COLO829 (cell line): ENCODE data around the gene LBH.

Experiments
- DNase-seq: peaks from one replicate; pipeline ENCODE4 v3.0.0; 2012; ENCODE audit warnings: low spot score

LBH gene

DNA sequence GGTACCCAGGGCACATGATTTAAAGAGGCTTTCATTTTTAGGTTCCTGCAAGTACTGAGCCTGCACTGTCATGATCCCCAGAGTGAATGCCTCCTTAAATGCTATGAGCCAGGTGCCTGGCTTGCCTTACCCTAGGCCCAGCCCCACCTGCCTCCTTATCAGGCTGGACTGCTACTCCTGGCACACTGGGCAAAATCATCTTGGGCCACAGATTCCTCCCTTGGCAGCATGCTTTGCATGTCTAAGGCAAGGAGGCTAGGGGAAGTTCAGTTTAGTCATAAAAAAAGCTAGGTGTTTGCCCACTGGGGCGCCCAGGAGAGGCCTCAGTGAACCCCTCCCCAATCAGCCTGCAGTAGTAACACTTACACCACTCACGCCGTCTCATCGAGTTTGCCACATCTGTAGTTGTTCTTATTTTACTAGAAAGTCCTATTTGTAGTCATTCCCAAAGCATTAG lies 45.1 kb downstream of the LBH start:
- DNase-seq: no peak

DNA sequence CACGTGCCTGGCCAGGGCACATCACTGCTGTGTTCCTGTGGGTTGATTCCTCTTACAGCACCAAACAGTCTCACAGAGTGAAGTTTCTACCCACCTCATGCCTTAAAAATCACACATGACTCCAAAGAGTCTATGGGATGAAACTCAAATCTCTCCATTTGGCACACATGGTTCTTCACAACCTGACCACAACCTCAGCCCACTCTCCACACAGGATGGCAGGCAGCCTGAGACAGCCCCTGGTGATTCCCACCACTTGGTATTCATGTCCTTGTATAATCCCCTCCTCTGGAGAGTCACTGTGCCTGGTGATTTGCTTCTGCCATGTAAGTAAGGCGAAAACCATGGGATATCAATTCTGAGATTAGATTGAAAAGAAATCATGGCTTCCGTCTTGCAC lies 46.2 kb downstream of the LBH start:
- no peak for DNase-seq

DNA sequence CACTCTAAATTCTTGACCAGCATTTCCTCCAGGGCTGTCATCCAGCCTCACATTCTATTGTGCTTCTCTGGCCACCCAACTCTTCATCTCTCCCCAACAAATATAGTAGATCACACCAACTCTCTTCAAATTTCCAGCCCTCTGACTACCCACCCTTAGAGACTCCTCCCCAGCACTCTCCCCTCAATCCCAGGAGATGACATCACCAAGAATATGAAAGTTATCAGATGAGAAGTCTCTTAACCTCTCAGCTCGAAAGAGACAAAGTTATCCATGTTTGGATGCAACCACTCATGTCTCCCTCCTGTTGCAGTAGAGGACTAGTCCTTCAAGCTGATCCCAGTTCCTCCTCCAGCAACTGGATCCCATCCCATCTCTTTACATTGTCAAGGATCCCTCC lies 47.1 kb downstream of the LBH start:
- no peak for DNase-seq

GRCh38 chr2:30280596-30281434 lies 49.5 kb downstream of the LBH start:
- DNase-seq: no peak

DNA sequence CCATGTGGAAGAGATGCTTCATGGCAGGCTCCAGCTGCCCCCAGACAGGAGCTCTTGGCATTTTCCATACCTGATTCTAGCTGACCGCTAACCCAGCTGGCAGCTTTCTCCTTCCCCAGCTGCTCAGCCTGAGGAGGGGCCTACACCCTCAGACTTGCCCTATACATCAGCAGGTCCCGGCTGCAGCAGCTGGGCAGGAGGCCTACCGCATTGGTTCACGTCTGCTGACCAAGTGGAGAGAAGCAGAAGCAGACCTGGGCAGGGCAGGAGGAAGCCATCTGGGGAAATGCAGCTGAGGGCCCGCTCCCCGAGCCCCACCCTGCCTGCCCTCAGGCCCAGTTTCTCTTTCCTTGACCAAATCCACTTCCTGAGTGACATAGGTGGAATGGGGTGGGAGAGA lies 50.7 kb downstream of the LBH start:
- DNase-seq: no peak

DNA sequence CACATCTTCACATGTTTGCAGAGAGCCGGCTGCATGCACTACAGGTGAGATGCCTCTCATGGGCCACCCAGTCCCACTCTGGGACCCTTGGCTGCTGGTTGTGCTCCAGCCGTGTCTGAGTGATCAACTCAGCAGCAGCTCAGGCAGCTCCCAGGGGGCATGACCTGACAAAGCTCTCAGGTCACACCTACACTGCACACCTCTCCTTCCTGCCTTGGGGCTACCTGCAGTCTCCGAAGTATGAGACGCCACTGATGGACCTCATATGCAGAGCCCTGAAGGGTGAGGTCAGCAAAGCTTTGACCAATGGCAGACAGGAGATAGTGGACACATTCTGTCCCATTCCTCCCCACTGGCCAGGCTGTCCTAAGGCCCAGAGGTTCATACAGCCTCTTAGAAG lies 51.4 kb downstream of the LBH start:
- no peak for DNase-seq

DNA sequence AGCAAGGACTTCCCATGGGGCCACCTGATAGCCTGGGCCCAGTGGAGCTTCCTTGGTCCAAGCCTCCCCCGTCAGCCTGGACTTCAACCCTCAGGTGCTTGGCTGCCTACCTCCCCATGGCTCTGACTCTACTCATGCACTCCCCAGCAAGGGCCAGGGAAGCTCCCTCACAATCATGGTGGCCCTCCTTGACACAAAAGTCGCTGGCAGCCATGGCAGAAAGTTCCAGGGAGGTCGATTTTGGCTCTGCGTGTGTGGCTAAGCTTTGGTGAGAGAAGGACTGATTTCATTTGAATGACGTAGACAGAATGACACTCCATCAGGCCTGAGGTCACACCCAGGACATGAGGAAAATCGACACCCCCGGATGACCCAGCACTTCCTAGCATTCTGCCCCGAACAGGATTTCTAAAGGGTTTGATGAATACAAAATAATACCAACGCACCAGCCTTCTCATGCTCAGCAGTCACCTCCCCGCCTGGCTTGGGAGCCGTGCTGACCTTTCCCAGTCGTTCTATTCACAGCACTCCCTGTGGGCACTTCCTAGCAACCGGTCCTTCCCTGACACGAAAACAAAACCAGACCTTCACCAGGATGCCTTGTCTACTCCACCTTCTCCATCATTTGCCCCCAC lies 52.7 kb downstream of the LBH start:
- DNase-seq: no peak

- no peak for DNase-seq
Measured at GRCh38 chr2:30285758-30286157, 54.4 kb downstream of the LBH start.

GRCh38 chr2:30287190-30287840 lies 56.0 kb downstream of the LBH start:
- DNase-seq: no peak

DNA sequence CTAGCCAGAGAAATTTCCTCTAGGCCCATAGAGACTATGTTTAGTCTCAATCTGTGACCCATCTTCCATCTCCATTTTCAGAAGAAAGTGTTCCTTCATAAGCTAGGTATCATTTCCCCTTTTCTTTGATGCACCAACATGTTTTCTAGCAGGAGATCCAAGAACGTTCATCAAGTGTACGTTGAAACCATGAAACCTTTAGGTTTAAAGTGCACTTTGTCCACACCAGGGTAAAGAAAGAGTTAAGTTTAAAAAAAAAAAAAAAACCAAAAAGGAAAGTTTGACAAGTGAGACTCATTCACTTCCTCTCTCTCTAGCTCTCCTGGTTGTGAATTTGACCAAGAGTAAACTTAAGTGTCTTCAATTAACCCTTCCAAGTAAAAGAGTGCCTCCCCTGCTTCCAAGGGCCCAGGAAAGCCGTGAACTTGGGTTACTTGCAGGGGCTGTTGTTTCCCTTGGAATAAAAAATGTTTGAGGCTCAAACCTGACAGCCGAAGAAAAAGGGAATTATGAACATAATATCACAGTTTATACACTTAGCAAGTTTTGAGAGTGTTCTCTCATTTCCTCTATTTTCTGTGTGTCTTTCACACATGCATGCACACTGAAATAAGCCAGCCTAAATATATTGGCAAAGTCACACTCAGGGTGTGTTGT lies 56.7 kb downstream of the LBH start:
- DNase-seq: no peak

GRCh38 chr2:30288561-30288960 lies 57.2 kb downstream of the LBH start:
- no peak for DNase-seq

- DNase-seq: no peak
Measured at GRCh38 chr2:30293303-30293921, 62.1 kb downstream of the LBH start.

DNA sequence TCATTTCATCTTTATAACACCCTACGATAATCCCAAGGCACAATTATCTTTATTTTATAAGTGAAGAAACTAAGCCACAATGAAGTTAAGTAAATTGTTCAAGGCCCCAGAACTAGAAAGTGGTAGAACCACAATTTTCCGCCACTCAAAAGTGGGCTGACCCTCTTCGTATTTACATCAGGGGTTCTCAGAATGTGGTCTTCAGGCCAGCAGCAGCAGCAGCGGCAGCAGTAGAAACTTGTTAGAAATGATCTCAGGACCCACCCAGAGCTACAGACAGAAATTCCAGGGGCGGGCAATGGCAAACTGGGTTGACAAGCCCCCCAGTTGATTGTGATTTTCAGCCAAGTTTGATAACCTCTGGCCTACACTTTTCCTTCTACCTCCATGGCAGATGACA lies 62.8 kb downstream of the LBH start:
- DNase-seq: no peak

DNA sequence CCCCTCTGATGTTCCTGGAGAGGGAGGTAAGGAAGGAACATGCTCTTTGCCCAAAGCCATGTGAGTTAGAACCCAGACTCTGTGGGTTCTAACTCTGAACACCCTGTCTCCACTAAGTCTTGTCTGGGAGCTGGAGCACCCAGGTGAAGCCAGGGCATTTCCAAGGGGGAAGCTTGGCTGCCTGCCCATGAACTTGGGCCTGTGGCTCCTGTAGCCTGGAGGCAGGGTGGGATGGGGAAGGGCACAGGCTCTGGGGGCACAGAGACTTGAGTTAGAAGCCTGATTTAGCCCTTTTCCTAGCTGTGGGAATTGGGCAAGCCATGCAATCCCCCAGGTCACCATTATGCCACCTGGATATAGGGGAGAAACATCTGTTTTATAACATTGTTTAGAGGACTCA lies 65.2 kb downstream of the LBH start:
- DNase-seq: no peak

DNA sequence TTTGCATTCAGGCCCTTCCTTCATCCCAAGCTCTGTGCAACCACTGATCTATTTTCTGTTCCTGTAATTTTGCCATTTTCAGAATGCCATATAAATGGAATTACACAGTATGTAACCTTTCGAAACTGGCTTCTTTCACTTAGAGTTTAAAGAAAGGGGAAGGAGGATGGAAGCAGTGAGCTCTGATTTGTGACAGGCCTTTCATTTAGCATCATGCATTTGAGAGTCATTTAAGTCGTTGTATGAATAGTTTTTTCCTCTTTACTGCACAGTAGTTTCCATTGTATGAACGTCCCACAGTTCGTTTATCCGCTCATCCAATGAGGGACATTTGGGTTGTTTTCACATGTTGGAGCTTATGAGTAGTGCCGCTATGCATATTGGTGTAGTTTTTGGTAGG lies 67.0 kb downstream of the LBH start:
- DNase-seq: no peak

DNA sequence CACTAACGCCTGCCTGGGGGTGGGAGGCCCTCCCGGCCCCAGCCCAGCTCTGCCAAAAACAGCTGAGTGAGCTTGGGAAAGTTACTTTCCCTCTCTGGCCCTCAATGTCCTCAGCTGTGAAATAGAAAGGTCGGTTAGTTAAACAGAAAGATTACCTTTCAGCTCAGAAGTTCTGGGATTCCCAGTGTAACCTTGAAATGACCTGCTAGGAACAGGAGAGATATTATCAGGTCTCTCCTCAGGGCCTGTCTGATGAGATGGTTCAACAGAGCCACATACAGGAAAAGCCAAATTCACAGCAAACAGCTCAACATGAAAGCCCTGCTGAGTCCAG lies 68.8 kb downstream of the LBH start:
- DNase-seq: no peak

DNA sequence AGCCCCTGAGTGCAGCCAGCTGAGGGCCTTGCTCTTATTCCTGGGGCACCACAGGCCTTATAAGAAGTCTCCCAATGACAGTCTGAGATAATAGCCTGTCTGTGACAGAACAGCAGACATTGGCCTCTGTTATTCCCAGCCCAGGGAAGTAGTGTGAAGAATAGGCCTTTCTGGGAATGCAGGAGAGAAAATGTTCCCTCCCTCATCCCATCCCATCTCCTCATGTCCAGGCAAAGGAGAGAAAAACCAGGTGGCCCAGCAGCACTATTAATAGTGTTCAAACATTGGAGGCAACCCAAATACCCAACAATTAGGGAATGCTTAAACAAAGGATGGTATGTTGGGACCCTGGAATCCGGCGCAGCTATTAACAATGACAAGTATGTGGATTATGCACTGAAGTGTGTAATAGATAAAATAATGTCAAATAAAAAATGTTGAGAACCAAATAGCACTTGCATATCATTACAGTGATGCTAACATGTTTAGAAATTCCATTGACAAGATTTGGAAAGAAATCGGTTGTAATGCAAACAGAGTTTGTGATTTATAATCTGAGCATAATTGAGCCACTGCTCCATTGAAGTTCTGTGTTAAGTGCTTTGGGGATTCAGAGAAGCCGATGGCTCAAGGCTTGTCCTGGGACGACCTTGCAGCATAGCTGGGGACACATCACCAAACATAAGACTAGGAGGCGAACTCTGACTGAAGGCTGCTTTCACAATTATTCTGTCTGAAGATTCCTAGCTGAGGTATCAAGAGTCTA lies 69.3 kb downstream of the LBH start:
- no peak for DNase-seq

DNA sequence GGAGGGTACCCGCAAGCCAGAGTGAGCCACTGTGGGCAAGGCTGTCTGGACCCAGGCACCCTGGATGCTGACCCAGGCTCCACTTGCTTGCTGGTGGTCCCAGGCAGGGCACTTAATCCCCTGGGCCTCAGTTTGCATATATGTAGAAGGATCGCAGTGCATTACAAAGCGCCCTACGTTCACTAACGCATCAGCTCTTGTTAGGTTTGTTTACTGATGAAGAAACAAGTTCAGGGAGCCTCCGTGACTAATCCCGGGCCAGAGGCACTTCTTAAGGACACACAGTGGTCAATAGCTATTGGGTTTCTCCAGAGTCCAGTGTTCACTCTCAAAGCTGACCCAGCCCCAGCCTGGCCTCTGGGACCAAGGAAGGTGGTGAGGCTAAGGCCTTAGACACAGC lies 70.2 kb downstream of the LBH start:
- DNase-seq: no peak

- no peak for DNase-seq
Measured at GRCh38 chr2:30302566-30302965, 71.2 kb downstream of the LBH start.

DNA sequence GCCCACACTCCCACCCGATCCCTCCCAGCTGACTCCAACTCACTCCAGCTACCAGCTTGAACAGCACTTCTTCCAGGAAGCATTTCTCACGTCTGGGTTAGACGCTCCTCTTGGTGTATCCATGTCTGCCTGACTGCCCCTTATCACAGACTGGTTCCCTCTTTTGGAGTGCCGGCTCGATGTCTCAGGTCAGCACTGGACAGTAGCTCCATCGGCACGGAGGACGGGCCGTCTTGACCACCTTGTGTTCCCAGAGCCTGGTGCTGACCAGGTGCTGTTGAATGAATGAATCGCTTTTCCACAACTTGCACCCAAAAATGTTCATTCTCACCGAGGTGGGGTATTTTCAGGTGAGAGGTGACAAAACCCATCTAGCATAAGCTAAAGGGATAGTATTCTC lies 71.8 kb downstream of the LBH start:
- no peak for DNase-seq

- no peak for DNase-seq
Measured at GRCh38 chr2:30305235-30305634, 73.9 kb downstream of the LBH start.

DNA sequence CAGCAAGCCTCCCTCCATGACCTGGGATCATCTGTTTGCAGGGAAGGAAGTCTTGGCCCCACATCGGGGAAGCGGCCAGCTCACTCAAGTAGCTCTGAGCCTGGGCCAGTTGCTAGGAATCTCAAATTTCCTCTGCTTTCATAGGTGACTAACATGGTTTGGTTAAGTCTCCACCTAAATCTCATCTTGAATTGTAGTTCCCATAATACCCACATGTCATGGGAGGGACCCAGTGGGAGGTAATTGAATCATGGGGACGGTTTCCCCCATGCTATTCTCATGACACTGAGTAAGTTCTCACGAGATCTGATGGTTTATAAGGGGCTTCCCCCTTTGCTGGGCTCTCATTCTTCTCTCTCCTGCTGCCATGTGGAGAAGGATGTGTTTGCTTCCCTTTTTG lies 75.2 kb downstream of the LBH start:
- no peak for DNase-seq
